PC-3 (cell line): ENCODE measurements around the gene SLC35E2B. TPM values are rescaled to one million over a fixed set of nuclear protein-coding genes. Genes with fewer than 3 reads are reported as not detected.

Experiments used
- total RNA-seq: library from RNA; depleted of rRNA; stranded (reverse); fragments of >200 nt; gene quantifications from 2 replicates; pipeline ENCODE4 v1.2.3, GENCODE V29; 2014; rRNA removed

Gene SLC35E2B
- total RNA-seq, 1 experiment from 2014 or later = 38.1 TPM

Other genes starting within 250 kb of the SLC35E2B start
- 0.29 and 1.4 TPM in 2 replicates for gene ATAD3C, start 243.1 kb downstream of the SLC35E2B start, total RNA-seq
- gene ATAD3B, start 221.0 kb downstream of the SLC35E2B start, total RNA-seq = 140 and 190 TPM in 2 replicates
- 186 and 243 TPM in 2 replicates for gene ATAD3A, start 180.6 kb downstream of the SLC35E2B start, total RNA-seq
- 0.87 and 2.0 TPM in 2 replicates for gene TMEM240, start 152.2 kb downstream of the SLC35E2B start, total RNA-seq
- gene SSU72, start 117.9 kb downstream of the SLC35E2B start, total RNA-seq = 283 and 310 TPM in 2 replicates
- gene FNDC10, start 92.7 kb downstream of the SLC35E2B start, total RNA-seq = 7.9 and 8.8 TPM in 2 replicates
- 164 and 218 TPM in 2 replicates for gene MIB2, start 77.3 kb downstream of the SLC35E2B start, total RNA-seq
- gene MMP23B, start 60.6 kb downstream of the SLC35E2B start, total RNA-seq = 25.9 and 28.4 TPM in 2 replicates
- gene CDK11B, start 33.8 kb downstream of the SLC35E2B start, total RNA-seq = 38.6 and 50.4 TPM in 2 replicates
- gene CDK11A, start 31.6 kb upstream of the SLC35E2B start, total RNA-seq = 11.6 and 18.3 TPM in 2 replicates
- gene NADK, start 85.7 kb upstream of the SLC35E2B start, total RNA-seq = 130 and 165 TPM in 2 replicates
- 125 and 171 TPM in 2 replicates for gene GNB1, start 198.3 kb upstream of the SLC35E2B start, total RNA-seq
- gene CALML6, start 222.5 kb upstream of the SLC35E2B start, total RNA-seq = 1.7 and 3.0 TPM in 2 replicates
- 22.6 and 29.1 TPM in 2 replicates for gene TMEM52, start 226.5 kb upstream of the SLC35E2B start, total RNA-seq